Colonic mucosa (tissue), 4 donors: ENCODE measurements around the gene CFAP221. TPM values are rescaled to one million over a fixed set of nuclear protein-coding genes. Genes with fewer than 3 reads are reported as not detected.

ENCODE experiments used
- DNase-seq: peaks from one replicate; pipeline ENCODE4 v3.0.0-alpha.2; 2020
- H3K27ac ChIP-seq: fragments of 200-600 bp; one replicate; pipeline ENCODE4 v1.8.0; 2021
- H3K27me3 ChIP-seq: fragments of 200-600 bp; one replicate; pipeline ENCODE4 v1.8.0; 2021
- H3K36me3 ChIP-seq: fragments of 200-600 bp; one replicate; pipeline ENCODE4 v1.8.0; 2021
- H3K4me1 ChIP-seq: fragments of 200-600 bp; one replicate; pipeline ENCODE4 v1.8.0; 2021; ENCODE audit warnings: mild to moderate bottlenecking
- H3K4me3 ChIP-seq: fragments of 200-600 bp; one replicate; pipeline ENCODE4 v1.8.0; 2021
- H3K9ac ChIP-seq, 2 donors: one replicate each; pipeline ENCODE4 v1.7.0; 2013; ENCODE audit warnings: control low read depth in 2 of 2, low read depth in 2 of 2, low read length in 2 of 2
- H3K9me3 ChIP-seq: fragments of 200-600 bp; one replicate; pipeline ENCODE4 v1.8.0; 2021
- CTCF ChIP-seq: fragments of 200-600 bp; IDR thresholded peaks from one replicate; pipeline ENCODE4 v1.8.0; 2022; ENCODE audit warnings: antibody characterized with exemption, mild to moderate bottlenecking
- intact Hi-C: fragments of 100-400 bp; cut with DNase I; formaldehyde crosslinking; loops from one replicate; pipeline ENCODE4 v1.14.1; 2022
- total RNA-seq, 2 donors: library from RNA; stranded (reverse); fragmentation: NEBNext Ultra II Directional in 1 of 2; extraction: Animal tissue kit (Norgen Biotek cat#: 25700) in 1 of 2; gene quantifications; one replicate each; pipeline ENCODE4 v1.2.1, GENCODE V29; 2021
- donor health status: healthy.
- donor health status: DM: no; HTN: no; CAD: no.
- donor health status: DM: no; HTN: no; CAD: no.

CFAP221 gene
- total RNA-seq, 2 donors from 2014 or later: not detected

GRCh38 chr2:119706221-119706620 is 162.0 kb downstream of the CFAP221 start:
- DNase-seq: no peak
- Histone ChIP-seq H3K4me1 (no peaks in the 10 kb centered on the region), H3K9ac (no peak overlapping the region), H3K27me3 (no peaks in the 10 kb centered on the region), H3K9me3 (no peaks in the 10 kb centered on the region), H3K4me3 (no peak overlapping the region), H3K27ac (no peak overlapping the region), H3K36me3 (no peaks in the 10 kb centered on the region)
- no peak for TF ChIP-seq CTCF
- intact Hi-C loops: no loop called here

Other genes starting within 250 kb of the CFAP221 start
- 1 to 10 TPM; 4.7 to 6.6 TPM for gene C2orf76, start 177.6 kb upstream of the CFAP221 start, total RNA-seq
- gene DBI, start 177.5 kb upstream of the CFAP221 start, total RNA-seq: 100 to 1,000 TPM; 275 to 291 TPM
- gene TMEM37, start 112.6 kb upstream of the CFAP221 start, total RNA-seq: 10 to 100 TPM; 24.3 to 52.1 TPM
- gene SCTR, start 20.0 kb upstream of the CFAP221 start, total RNA-seq: under 1 TPM; 0.25 to 0.27 TPM
- gene TMEM177, start 134.8 kb downstream of the CFAP221 start, total RNA-seq: 10 to 100 TPM; 14.9 to 26.3 TPM
- gene PTPN4, start 215.5 kb downstream of the CFAP221 start, total RNA-seq: 10 to 100 TPM; 20.4 to 28.2 TPM